Keratinocyte (primary cell): Measurements from ENCODE around the gene METAP1D. TPM values are rescaled to one million over a fixed set of nuclear protein-coding genes. Genes with fewer than 3 reads are reported as not detected.

Experiments used
- DNase-seq: peaks from one replicate; pipeline ENCODE4 v3.0.0-alpha.2; 2011; ENCODE audit warnings: low read depth, missing footprints, low spot score
- FAIRE-seq: peaks from 2 replicates; lab custom pipeline; 2011; peaks lifted over from hg19 to GRCh38; lab: Jason Lieb, UNC
- H2AFZ ChIP-seq: 2 replicates; pipeline ENCODE4 v1.6.0; 2012; ENCODE audit warnings: low read length, control low read depth, inconsistent platforms; ENCODE audit not compliant: control insufficient read depth
- H3K27ac ChIP-seq: 2 replicates; pipeline ENCODE4 v1.5.1; 2011; ENCODE audit warnings: low read length; ENCODE audit not compliant: control insufficient read depth, insufficient read depth
- H3K27me3 ChIP-seq: 3 replicates; pipeline ENCODE4 v1.6.0; 2011; ENCODE audit warnings: low read length; ENCODE audit not compliant: control insufficient read depth, insufficient read depth; ENCODE audit errors: extremely low read depth
- H3K36me3 ChIP-seq, 2 experiments: 2 replicates in 1 of 2; 3 replicates in 1 of 2; pipeline ENCODE4 v1.5.1; 2011; ENCODE audit warnings: low read length in 2 of 2, mild to moderate bottlenecking in 1 of 2; ENCODE audit not compliant: control insufficient read depth in 2 of 2, insufficient read depth in 2 of 2; ENCODE audit errors: extremely low read depth in 1 of 2
- H3K4me1 ChIP-seq: 3 replicates; pipeline ENCODE4 v1.5.1; 2011; ENCODE audit warnings: low read length; ENCODE audit not compliant: control insufficient read depth, insufficient read depth; ENCODE audit errors: extremely low read depth
- H3K4me2 ChIP-seq: 3 replicates; pipeline ENCODE4 v1.6.0; 2011; ENCODE audit warnings: low read depth, low read length; ENCODE audit not compliant: control insufficient read depth, insufficient read depth; ENCODE audit errors: extremely low read depth
- H3K4me3 ChIP-seq, 3 experiments: fragments of 200-600 bp in 1 of 3; sonication (generic) in 1 of 3; 2 replicates in 2 of 3; 3 replicates in 1 of 3; pipeline ENCODE4 v1.5.1; 2011 to 2016; ENCODE audit warnings: low read length in 3 of 3, mild to moderate bottlenecking in 3 of 3, control low read depth in 2 of 3, inconsistent platforms in 1 of 3, low read depth in 1 of 3, mixed read lengths in 1 of 3, mixed run types in 1 of 3, moderate library complexity in 1 of 3; ENCODE audit not compliant: control insufficient read depth in 2 of 3, insufficient read depth in 2 of 3; ENCODE audit errors: extremely low read depth in 1 of 3
- H3K79me2 ChIP-seq: 2 replicates; pipeline ENCODE4 v1.6.0; 2012; ENCODE audit warnings: low read length; ENCODE audit not compliant: control insufficient read depth, insufficient read depth
- H3K9ac ChIP-seq: 3 replicates; pipeline ENCODE4 v1.6.0; 2011; ENCODE audit warnings: low read length; ENCODE audit not compliant: control insufficient read depth, insufficient read depth; ENCODE audit errors: extremely low read depth
- H3K9me1 ChIP-seq: 3 replicates; pipeline ENCODE4 v1.6.0; 2011; ENCODE audit warnings: low read length; ENCODE audit not compliant: control insufficient read depth, insufficient read depth; ENCODE audit errors: extremely low read depth
- H3K9me3 ChIP-seq: 2 replicates; pipeline ENCODE4 v1.5.1; 2012; ENCODE audit warnings: low read depth, low read length; ENCODE audit not compliant: control insufficient read depth
- H4K20me1 ChIP-seq: 3 replicates; pipeline ENCODE4 v1.6.0; 2011; ENCODE audit warnings: low read length; ENCODE audit not compliant: control insufficient read depth, insufficient read depth; ENCODE audit errors: extremely low read depth
- CTCF ChIP-seq, 3 experiments: IDR thresholded peaks in 1 of 3; conservative IDR thresholded peaks in 1 of 3; optimal IDR thresholded peaks in 1 of 3; 2 replicates in 2 of 3; 3 replicates in 1 of 3; pipeline versions ENCODE3 to v1.5.1; 2011; ENCODE audit warnings: low read length in 3 of 3, mild to moderate bottlenecking in 3 of 3, moderate library complexity in 2 of 3, control low read depth in 1 of 3, inconsistent platforms in 1 of 3; ENCODE audit not compliant: insufficient read depth in 2 of 3; ENCODE audit errors: extremely low read depth in 1 of 3
- EZH2 ChIP-seq: IDR thresholded peaks from one replicate; pipeline ENCODE4 v1.6.1; 2012; ENCODE audit warnings: inconsistent platforms, mild to moderate bottlenecking, low read length, moderate library complexity
- dilution Hi-C: fragments of 300-500 bp; cut with MboI; formaldehyde crosslinking; loops from one replicate; pipeline ENCODE4 v1.7.0; 2020; ENCODE audit warnings: low sequenced_read_pairs; ENCODE audit not compliant: extremely low pct_ligation_motif_present
- polyA plus RNA-seq, 5 experiments: library from polyadenylated mRNA; depleted of rRNA in 3 of 5; stranded (reverse) in 3 of 5; stranded (forward) in 1 of 5; unstranded in 1 of 5; fragments of >200 nt; gene quantifications; 1 replicate in 1 of 5; 2 replicates in 3 of 5; 3 replicates in 1 of 5; pipeline versions ENCODE4 v1.2.1 to v1.2.3, GENCODE V29; 2011 to 2012; ENCODE audit warnings: missing spikeins in 2 of 5, low read depth in 1 of 5, low replicate concordance in 1 of 5

Gene METAP1D
- polyA plus RNA-seq, 1 donor (not counting 4 experiments of a cell fraction or from before 2014, with no cell fraction given), result 5.1 TPM

DNA sequence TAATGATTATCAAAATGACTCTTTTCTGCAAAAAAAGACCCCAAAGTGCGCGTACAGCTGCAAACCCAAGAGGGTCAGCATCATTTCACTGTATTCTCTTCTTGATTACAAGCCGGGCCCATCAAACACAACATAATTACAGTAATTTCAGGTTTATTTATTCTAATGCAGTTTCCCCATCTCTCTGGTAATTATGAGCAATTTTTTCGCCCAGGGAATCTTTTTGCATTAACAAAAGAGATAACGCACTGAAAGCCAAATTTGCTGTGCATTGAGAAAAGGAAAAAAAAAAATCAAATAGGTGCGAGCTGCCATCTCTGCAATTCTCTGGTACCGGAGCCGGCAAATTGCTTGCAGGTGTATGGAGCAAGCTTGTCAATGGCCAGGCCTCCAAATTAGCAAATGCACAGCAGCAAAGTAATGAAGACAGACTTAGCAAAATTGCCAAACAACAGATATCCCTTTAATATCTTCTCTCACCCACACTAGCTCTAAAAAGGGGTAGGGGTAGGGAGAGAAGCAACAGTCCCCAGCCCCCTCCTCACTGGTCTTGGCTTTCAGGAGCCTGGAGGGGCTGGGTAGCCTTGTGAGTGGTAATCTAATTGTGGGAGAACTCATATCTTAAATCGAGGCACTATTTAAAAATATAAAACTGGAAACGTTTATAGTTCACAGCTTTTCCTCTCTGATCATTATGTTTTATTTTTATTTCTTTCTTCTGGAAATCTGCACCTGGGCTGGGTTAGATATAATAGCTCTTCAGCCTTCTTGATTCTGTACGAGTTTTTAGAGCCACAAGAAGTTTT is 92.2 kb downstream of the METAP1D start:
- no peak for FAIRE-seq
- dilution Hi-C loops, result no loop called here
- peaks cover 78% of the 10 kb centered on the region for H3K27me3 ChIP-seq

GRCh38 chr2:172092716-172093415 is 93.1 kb downstream of the METAP1D start:
- Histone ChIP-seq H3K4me1 (peaks cover 28% of the 10 kb centered on the region), H3K27ac (no peak overlapping the region), H3K9ac (no peak overlapping the region), H2AFZ (no peak overlapping the region), H3K36me3 (no peaks in the 10 kb centered on the region), H3K9me1 (no peaks in the 10 kb centered on the region), H3K4me2 (no peak overlapping the region), H3K79me2 (no peaks in the 10 kb centered on the region), H3K4me3 (no peak overlapping the region), H4K20me1 (no peaks in the 10 kb centered on the region), H3K27me3 (peaks cover 69% of the 10 kb centered on the region), H3K9me3 (no peaks in the 10 kb centered on the region)
- DNase-seq (no peak), FAIRE-seq (no peak)
- TF ChIP-seq CTCF (optimal IDR thresholded peaks at IDR 0.05 in 1 of 3, IDR thresholded peaks at IDR 0.05 in 1 of 3, conservative IDR thresholded peaks at IDR 0.05 in 1 of 3; ENCODE audit: extremely low read depth in 1 of 3, insufficient read depth in 2 of 3, low read length in 3 of 3) (no peak), EZH2 (no peak)
- dilution Hi-C loops, result no loop called here

More for the DNA sequence above, 92.2 kb downstream of the METAP1D start:
- TF ChIP-seq EZH2, result no peak
- no peak for TF ChIP-seq CTCF (optimal IDR thresholded peaks at IDR 0.05 in 1 of 3, IDR thresholded peaks at IDR 0.05 in 1 of 3, conservative IDR thresholded peaks at IDR 0.05 in 1 of 3; ENCODE audit: extremely low read depth in 1 of 3, insufficient read depth in 2 of 3, low read length in 3 of 3)
- H4K20me1 ChIP-seq, result no peaks in the 10 kb centered on the region
- H3K4me2 ChIP-seq, result no peak overlapping the region
- H2AFZ ChIP-seq, result no peak overlapping the region
- no peaks in the 10 kb centered on the region for H3K79me2 ChIP-seq
- no peak overlapping the region for H3K9ac ChIP-seq
- no peak overlapping the region for H3K4me3 ChIP-seq
- H3K9me1 ChIP-seq, result no peaks in the 10 kb centered on the region
- H3K9me3 ChIP-seq, result no peaks in the 10 kb centered on the region
- DNase-seq, result no peak
- peaks cover 21% of the 10 kb centered on the region for H3K4me1 ChIP-seq
- H3K27ac ChIP-seq, result no peak overlapping the region
- no peaks in the 10 kb centered on the region for H3K36me3 ChIP-seq
